Measurements from ENCODE around the gene MIS12.

The MIS12 gene

GRCh38 chr17:5486206-5487124 lies at the start of gene MIS12:
TSS of gene MIS12 (plus strand) at chr17:5486566. CDS start at chr17:5488863, 2,297 bp downstream.
- peak; percentile 97 for DNase-seq

GRCh38 chr17:5437721-5438317 lies 48.5 kb upstream of the MIS12 start:
- DNase-seq: no peak

- DNase-seq: peak; percentile 85
These were observed 47.5 kb upstream of the MIS12 start, which contains the start of gene C1QBP for GRCh38 chr17:5438716-5439445. TSS of gene C1QBP (minus strand) at chr17:5439155. CDS start at chr17:5439073, 82 bp downstream.

GRCh38 chr17:5439446-5439764 lies 47.0 kb upstream of the MIS12 start:
- DNase-seq: no peak

- no peak for DNase-seq
These were observed 42.6 kb upstream of the MIS12 start for GRCh38 chr17:5443728-5444127.

- no peak for DNase-seq
These were observed 42.2 kb upstream of the MIS12 start for GRCh38 chr17:5444209-5444608.

- DNase-seq: no peak
These were observed 39.6 kb upstream of the MIS12 start for GRCh38 chr17:5446786-5447185.

GRCh38 chr17:5464717-5465507 lies 21.5 kb upstream of the MIS12 start:
- no peak for DNase-seq

GRCh38 chr17:5466295-5466694 lies 20.1 kb upstream of the MIS12 start:
- no peak for DNase-seq

- DNase-seq: no peak
These were observed 18.9 kb upstream of the MIS12 start for GRCh38 chr17:5467416-5467815.

- no peak for DNase-seq
These were observed 18.3 kb upstream of the MIS12 start for GRCh38 chr17:5468075-5468473.

GRCh38 chr17:5472511-5472910 lies 13.9 kb upstream of the MIS12 start:
- DNase-seq: no peak

GRCh38 chr17:5473906-5474305 lies 12.5 kb upstream of the MIS12 start:
- DNase-seq: no peak

- no peak for DNase-seq
These were observed 7.4 kb upstream of the MIS12 start for GRCh38 chr17:5478992-5479391.

- DNase-seq: no peak
These were observed 5.4 kb upstream of the MIS12 start for GRCh38 chr17:5480962-5481361.

GRCh38 chr17:5481451-5481850 lies 4.9 kb upstream of the MIS12 start:
- DNase-seq: no peak

- DNase-seq: no peak
These were observed 828 bp upstream of the MIS12 start, which contains the start of gene DERL2 for GRCh38 chr17:5485270-5486205. TSS of gene DERL2 (minus strand) at chr17:5486178. CDS start at chr17:5486161, 17 bp downstream.

- DNase-seq: no peak
These were observed 2.4 kb downstream of the MIS12 start for GRCh38 chr17:5488752-5489151.

- no peak for DNase-seq
These were observed 6.6 kb downstream of the MIS12 start for GRCh38 chr17:5492970-5493369.

- peak; percentile 36 for DNase-seq
These were observed 13.3 kb downstream of the MIS12 start for GRCh38 chr17:5499476-5500231.

GRCh38 chr17:5500247-5500588 lies 13.9 kb downstream of the MIS12 start:
- no peak for DNase-seq

Measured in NCI-H345 (cell line).